HG03159 (cell line): Measurements from ENCODE around the gene PNCK.
"Not testable (repeated sequence)": the region's sequence is repeated elsewhere in the genome, so short reads cannot be mapped to it uniquely, and the experiment has no call there.

Source experiments
- ATAC-seq: cut with Tn5 transposase; IDR thresholded peaks from one replicate; pipeline ENCODE4 v1.9.1; 2021; ENCODE audit warnings: mild to moderate bottlenecking, moderate library complexity; ENCODE audit not compliant: unreplicated experiment

PNCK gene

DNA sequence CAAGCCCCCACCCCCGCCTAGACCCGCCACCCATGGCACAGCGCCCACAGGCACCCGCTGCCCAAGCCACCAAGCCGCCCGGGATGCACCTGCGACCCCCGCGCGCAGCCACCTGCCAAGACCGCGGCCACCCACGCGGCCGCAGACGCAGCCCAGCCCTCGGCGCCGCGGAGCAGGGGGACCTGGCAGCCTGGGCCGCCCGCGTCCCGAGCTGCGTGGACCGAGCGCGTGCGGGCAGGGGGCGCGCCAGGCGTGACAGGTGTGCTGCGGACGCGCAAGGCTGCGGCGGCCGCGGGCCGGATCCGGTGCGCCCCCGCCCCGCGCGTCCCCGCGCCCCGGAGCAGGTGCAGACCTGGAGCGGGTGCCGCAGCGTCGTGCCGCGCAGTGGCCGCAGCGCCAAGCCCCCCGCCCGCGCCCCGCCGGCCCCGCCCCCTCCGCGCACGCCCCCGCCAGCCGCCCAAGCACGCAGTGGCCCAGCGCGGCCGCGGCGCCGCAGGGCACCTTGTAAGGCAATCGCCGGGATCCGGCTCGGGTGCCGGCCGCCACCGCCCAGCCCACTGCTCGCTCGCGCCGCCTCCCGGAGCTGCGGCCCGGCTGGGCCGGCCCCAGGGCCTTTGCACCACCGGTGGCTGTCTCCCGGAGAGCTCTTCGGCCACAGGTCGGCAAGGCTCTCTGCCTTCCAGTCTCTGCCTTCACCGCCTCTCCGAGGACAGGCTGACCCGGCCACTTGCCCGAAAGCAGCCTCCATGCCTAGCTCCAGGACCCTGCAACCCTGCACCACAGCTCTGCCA, at the start of gene PNCK:
PNCK (minus strand) TSS at position 386 of the 791 bp plus-strand sequence. CDS start 737 bp downstream, outside the sequence.
- ATAC-seq: no peak

DNA sequence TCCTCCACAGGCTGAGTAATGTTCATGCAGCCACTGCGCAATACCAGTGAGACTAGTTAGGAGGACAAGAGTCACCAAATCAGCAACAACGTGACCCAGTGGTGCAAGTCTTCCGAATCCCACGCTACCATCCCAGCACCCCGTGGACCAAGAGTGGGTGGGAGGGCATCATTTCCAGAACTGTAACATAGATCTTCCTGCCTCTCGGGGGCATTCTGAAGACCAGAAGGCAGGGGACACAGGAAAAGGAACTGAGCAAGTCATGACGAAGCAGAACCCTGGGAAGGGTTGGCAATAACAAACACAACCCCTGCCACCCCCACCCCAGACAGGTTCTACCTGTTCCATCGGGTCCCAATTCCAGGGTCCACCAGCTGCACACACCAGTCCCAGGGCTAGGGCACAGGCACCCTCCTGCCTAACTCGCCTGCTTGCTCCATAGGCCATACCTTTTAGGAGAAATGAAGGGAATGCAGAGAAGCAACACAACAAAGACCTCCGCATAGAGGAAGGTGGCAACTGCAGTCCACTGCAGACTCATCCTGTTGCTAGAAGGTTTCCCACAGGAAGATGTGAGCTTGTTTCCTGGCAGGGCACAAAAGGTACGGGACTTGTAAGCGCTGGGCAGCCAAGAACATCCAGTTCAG, 49.2 kb upstream of the PNCK start:
- ATAC-seq: no peak

DNA sequence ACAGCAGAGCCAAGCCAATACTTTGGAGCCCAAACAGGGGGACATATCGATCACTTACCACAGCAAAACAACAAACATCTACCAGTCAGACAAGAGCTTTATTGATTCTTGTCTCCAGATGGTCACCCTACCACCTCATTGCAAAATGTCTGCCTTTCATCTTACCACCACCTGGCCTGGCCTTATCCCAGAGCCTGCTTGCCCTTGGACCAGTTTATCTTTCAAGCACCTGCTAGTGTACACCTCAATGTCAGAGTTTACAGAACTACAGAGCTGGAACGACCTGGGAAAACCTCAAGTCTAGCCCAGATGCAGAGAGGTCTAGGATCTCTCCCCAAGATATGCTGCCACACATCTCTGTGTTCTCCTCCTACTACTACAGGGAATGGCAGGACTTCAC, 46.1 kb upstream of the PNCK start:
- ATAC-seq: no peak

GRCh38 chrX:153719238-153719637, 45.6 kb upstream of the PNCK start:
- no peak for ATAC-seq

DNA sequence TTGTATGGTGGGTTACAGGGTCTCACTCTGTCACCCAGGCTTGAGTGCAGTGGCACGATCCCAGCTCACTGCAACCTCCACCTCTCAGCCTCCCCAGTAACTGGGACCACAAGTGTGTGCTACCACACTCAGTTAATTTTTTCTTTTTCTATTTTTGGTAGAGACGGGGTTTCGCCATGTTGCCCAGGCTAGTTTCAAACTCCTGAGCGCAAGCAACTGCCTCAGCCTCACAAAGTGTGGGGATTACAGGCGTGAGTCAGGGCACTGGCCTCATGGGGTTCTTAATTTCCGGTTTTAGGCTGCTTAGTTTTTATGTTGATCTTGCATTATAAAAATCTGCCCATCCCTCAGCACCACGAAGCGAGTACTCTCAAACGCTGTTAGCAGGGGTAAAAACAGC, 43.8 kb upstream of the PNCK start:
- no peak for ATAC-seq

GRCh38 chrX:153714256-153714655, 40.6 kb upstream of the PNCK start:
- no peak for ATAC-seq

DNA sequence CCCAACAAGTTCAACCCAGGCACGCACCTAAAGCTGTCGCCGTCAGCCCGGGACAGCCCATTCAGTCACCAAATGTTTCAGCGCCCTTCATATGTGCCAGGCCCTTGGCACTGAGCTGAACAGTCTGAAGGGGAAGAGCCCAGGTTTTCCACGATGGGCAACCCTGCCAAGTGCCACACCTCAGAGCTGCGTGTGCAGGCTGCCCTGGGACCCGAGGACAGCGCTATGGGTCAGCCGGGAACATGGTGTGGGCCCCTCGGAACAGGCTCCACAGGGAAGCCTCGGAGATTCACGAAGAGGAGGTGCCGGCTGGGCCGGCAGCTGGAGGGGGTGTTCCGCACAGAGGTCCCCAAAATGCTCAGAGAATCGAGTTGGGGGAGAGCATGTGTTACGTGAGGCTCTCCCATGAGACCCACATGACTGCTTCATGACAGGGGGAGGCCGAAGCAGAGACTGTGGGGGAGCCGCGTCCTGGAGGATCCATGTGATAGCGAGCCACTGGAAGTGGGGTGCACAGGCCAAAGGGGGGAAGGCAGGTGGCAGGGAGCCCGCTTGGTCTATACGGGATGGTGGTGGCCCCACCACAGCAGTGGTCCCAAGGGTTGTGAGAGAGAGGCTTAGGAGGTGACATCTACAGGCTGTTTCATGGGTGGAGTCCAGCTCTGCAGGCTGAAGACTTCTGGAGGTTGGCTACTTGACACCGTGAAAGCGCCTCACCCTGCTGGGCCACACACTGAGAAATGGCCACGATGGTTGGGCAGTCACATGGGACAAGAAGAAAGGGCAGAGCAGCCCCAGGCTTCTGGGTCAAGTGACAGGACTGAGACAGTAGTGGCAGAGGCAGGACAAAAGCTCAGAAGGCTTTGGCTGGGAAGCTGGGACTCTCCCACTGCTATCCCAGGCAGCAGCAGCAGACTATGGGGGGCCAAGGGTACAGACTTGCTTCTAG, 36.4 kb upstream of the PNCK start:
- ATAC-seq: no peak

DNA sequence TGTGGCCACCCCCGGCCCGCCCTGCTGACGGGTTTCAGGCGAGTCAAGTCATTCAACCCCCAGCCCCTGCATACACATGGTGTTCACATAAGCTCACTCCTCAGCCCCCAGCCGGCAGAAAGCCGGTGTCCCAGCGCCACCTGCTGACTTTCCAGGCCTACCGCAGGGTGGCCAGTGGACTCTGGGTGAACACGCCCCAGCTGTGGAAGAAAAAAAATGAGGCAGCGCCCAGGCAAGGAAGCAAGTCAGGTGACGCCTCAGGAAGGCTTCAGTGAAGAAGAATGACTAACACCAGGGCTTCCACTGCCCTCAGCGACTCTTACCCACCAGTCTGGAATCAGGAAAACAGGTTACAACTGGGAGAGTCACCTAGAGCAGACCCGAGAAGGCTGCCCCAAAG, 34.8 kb upstream of the PNCK start:
- no peak for ATAC-seq

DNA sequence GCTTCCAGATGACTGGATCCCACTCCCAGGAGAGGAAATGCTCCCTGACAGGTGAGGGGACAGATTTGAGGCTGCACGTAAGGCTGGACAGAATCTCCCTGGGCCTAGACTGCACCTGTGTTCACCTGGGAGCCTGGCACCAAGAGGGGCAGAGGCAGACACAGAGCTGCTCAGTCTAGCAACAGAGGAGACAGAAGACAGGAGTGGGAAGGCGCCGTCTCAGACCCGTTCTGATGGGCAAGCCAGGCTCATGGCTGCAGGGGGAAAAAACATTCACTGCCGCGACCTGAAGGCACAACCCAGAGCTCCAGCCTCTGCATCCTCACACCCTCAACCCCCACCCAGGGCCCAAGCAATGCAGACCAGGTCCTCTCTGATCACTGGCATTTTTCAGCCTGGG, 33.8 kb upstream of the PNCK start:
- no peak for ATAC-seq

DNA sequence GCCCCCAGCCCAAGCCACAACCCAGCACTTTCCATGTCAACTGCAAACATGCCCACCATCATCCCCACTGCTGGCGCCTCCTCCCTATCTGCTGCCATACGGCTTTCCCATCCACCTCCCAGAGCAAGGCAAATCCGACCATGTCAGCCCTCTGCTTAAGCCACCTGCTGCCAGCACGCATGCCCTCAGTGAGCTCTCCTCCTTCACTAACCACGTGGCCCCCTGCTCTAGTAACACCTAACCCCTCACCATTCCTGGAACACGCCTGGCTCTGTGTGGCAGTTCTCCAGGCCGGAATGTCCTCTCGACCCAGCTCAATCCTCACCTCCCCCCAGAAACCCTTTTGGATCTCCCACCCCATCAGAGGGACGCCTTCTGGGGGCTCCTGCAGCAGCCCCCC, 33.2 kb upstream of the PNCK start:
- ATAC-seq: no peak

DNA sequence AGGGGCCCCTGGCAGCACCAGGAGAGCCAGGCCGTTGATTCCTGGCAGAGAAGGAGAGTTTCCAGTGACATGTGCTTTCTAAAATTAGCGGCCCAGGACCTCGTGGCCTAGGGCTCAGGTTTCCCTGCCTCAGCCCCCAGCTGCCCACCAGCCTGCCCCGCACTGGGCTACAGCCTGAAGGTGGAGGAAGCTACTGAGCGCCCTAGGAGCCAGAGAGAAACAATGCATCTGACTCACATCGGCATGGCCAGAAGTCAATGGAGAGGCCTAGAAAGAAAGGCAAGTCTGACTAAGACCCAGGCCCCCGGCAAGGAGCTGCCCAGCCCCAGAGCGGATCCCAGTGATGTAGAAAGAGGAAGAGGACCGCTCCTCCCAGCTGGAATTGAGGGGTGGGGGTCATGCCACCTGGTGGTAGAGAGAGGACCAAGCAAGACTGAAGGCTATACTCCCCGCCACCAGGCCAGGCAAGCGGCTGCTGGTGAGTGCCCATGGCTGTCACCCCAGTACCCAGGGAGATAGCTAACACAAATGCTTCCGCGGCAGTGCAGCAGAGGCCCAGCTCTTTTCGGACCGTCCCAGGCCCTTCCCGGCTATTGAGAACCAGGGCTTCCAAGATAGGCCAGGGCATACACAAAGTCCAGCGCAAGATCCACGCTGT, 31.9 kb upstream of the PNCK start:
- not testable (repeated sequence) for ATAC-seq

DNA sequence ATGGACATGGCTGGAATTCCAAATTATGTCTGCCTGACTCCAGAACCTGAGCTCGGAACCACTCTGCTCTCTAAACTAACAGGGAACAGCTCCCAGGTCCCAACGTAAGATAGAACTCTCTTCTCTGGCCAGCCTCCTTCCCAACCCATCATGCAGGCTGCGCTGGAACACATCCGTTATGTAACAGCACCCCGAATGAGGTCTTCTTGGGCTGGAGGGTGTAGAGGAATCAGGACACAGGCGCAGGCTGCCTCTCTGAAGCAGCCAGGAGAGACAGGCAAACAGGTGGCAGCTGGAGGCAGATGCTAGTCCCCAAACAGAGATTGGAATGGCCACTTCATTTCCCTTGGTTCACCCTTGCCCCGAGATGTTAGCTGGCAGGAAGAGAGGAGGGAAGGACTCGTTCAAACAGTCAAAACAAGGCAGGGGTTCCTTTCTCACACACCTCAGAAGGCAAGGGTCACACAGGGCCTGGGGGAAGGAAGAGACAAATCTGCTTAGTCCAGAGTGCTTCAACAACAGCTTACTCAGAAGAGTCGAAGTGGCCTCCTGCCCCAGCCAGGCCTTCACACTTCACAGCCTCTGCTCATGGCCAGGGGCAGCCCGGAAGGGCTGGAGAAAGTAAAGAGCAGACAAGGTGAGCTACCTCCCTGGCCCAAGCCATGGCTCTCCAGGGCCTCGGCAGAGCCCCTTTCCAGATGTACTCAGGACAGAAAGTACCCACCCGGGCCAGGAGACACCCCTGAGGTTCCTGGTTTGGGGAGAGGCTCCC, 31.2 kb upstream of the PNCK start:
- not testable (repeated sequence) for ATAC-seq

DNA sequence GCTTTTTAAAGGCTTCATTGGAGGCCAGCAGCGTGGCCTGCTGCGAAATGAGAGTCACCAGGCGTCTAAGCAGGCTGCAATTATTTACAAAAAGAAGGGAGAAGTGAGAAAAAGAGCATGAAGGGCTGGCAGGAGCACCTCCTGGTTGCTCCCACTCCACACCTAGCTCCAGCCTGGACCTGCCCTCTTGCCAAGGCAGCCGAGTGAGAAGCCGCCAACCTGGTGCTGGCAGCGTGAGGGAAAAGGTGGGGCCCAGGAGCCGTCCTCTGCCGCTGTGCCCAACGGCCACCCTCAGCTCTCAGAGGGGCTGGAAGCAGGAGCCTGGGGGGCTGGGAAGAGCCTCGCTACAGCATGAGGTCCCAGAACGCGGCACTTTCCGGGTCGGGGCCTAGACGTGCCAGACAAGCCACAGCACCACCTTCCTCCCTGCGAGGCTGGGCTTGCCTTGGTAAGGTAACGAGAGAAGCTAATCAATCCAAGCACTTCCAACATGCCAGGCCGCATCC, 30.5 kb upstream of the PNCK start:
- no peak for ATAC-seq

DNA sequence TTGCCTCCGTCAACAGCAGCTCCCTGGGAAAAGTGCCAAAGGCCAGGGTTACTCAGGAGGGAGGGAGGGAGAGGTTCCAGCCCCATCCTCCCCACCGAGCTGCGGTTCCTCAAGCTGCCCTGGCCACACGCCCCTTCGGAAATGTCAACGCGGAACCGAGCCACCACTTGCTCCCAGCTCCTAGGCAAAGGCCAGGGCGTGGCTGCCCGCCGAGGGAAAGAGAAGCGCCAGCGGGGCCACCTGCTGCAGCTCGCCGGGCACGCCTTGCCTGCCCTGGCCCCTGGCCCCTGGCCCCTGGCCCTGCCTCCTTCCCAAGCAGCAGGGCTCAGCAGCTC, 29.4 kb upstream of the PNCK start:
- ATAC-seq: no peak

DNA sequence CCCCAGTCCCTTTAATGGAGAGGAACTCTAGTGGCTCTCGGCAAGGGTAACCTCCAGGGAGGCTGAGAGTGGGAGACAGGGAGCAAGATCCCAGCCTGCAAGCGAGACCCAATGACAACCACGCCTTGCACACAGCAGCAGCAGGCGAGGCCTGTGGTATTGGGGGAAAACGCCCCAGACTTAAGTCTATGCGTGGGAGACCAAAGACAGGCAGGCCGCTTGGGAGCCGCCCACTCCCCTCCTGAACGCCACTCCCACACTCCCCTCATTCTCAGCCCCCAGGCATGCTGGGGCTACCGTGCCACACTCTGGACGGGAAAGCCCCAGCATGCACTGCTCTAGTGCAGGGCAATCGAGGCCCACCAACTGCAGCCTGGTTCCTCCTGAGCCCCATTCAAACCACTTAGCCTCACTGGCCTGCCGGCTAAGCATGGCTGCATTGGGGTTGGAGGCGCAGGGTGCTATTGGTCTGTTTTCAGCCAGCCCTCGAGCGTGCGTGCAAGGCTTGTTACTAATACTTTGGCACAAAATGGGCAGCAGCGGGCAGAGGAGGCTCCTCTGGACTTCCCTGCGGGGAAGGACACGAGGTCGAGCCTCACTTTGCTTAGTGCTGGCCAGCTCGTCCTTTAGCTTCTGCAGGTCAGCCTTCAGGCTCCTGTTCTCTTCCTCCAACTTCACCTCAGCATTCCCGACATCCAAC, 28.9 kb upstream of the PNCK start:
- no peak for ATAC-seq

DNA sequence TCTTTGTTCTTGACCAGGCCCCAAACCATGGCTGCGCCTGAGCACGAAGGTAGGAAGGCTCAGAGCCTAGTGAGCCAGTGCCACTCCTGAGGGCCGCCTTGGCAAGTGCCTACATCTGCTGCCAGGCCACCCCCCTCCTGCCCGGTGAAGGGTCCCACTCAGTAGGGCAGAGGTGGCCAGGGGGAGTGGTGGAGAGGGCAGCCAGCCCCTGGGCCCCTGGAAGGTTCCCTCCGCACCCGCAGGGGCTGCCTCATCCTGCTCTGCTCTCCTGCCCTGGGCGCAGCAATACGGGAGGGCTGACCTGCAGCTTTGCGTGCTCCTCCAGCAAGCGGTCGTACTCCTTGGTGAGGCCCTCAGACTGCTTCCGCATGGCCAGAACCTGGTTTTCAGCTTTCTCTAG, 28.1 kb upstream of the PNCK start:
- no peak for ATAC-seq

GRCh38 chrX:153700967-153701366, 27.4 kb upstream of the PNCK start:
- no peak for ATAC-seq

- ATAC-seq: no peak
These were observed 26.8 kb upstream of the PNCK start for GRCh38 chrX:153700376-153700945.

DNA sequence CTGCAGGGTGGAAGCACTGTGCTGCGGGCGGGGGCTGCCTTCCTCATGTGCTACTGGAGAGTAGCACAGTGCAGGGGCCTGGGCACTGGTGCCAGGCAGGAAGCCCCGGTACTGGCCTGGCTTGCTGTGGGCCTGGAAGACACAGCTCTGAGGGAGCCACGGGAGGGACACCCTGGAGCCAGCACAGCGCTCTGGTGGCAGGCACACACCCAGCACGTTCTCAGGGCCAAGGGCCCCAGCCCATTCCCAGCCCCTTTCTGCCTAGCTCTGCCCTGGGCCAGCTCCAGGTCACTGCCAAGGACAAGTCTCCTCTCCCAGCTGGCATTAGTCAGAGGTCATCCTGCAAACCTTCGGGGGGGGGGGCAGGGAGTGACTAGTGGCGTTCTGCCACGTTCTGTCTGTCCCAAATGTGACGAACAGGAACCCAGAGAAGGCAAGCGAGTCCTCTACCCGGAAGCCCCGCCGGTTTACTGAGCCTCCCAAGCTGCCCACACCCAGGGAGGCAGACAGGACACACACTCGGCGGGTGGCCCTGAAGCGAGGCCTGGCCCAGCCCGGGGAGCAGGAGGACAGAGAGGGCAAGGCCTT, 26.3 kb upstream of the PNCK start:
- ATAC-seq: not testable (repeated sequence)
